GM12801 (cell line): ENCODE results near the gene PPM1J.

Experiments used
- CTCF ChIP-seq: IDR thresholded peaks from one replicate; pipeline ENCODE4 v1.5.1; 2011; ENCODE audit warnings: control low read depth; ENCODE audit not compliant: insufficient read length; ENCODE audit errors: extremely low read depth

Gene PPM1J

GRCh38 chr1:112674986-112675727 is 40.0 kb downstream of the PPM1J start:
- TF ChIP-seq CTCF, result no peak

- no peak for TF ChIP-seq CTCF
Measured at GRCh38 chr1:112674440-112674985, 40.6 kb downstream of the PPM1J start, which contains the start of gene MOV10. Gene MOV10, plus strand, starts transcription at chr1:112674659. Its CDS starts 254 bp downstream, at chr1:112674913.

DNA sequence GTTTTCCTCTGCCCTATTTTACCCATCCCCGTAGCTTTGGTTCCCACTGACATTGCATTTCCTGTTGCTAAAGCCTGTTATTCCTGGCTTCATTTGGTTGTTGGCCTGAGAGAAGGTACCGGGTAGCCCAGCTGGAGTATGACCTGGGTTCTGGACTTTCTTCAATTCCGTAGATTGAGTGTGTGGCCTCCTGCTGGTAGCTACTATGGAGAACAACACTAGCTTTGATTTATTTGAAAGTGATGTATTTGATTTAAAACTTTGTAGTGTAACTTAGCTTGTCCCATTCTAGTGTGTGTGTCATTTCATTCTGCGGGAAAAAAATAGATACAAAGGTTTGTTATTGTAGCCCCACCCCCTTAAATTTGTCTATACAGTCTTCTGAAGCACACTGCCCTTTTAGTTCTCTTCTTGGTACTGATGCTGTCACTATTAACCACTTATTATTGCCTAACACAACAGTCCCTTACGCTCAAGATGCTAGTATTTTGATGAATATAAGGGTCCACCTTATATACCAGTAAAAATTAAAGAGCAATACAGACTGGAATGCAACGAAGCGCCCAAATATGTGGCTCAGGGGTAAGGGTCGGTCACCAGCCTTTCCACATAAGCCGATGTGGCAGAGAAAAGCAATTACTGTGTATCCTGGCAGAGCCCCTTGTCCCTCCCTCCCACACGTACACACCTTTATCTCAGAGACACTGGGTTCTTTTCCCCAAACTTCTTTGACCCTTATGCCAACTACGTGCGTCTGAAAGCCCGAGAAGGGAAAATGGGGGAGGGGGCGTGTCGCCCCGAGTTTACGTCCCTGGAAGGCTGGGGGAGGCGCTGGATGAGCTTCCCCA is 41.3 kb downstream of the PPM1J start:
- no peak for TF ChIP-seq CTCF

DNA sequence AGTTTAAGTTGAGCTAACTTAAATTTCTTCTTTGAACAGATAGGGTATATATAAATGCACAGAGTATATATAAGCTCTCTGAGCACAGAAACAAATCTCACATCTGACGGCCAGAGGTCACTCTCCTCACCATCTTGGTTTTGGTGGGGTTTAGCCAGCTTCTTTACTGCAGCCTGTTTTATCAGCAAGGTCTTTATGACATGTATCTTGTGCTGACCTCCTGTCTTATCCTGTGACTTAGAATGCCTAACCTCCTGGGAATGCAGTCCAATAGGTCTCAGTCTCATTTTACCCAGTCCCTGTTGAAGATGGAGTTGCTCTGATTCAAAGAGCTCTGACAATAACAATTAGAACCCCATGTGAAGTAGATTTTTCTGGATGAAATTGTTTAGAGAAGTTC is 42.3 kb downstream of the PPM1J start:
- no peak for TF ChIP-seq CTCF

DNA sequence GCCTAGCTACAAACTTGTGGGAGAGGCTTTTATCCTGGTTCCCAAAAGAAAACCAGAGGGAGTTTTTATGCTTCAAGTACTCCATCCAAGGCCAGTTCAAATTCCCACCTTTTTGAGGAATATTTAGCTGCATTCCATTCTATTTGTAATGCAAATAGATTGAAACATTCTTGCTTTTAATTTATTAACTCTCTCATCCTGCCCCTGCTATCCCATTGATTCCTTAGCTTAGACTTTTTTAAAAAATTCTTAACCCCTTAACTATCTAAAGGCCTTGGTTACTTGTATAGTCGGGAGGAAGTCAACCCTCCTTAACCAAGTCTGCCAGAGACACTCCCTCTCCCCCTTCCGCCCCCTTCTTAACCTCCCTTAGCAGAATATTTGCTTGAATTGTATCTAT is 43.1 kb downstream of the PPM1J start:
- no peak for TF ChIP-seq CTCF

GRCh38 chr1:112666946-112667345 is 48.2 kb downstream of the PPM1J start:
- no peak for TF ChIP-seq CTCF

DNA sequence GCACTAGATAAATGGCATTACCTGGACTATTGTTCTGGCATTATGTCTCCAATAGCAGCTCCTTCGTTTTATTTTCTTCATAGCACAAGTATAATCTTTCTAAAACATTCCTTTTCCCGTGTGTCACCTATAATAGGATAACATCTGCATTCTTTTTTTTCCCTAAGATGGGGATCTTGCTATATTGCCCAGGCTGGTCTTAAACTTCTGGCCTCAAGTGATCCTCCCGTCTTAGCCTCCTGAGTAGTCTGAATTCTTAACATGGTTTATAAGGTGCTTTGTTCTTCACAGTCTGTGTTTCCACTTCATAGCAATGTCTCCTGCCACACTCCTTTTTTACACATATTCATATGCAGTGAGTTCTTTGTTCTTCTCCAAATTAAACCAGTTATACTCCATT is 49.3 kb downstream of the PPM1J start:
- no peak for TF ChIP-seq CTCF
